Gastroesophageal sphincter (tissue), 3 donors: ENCODE measurements around the gene DHRS4L2.
"Not testable (repeated sequence)": the region's sequence is repeated elsewhere in the genome, so short reads cannot be mapped to it uniquely, and the experiment has no call there.

Experiments
- EP300 ChIP-seq: sonication (generic); formaldehyde crosslinking; IDR thresholded peaks from one replicate; pipeline ENCODE4 v1.6.1; 2017; ENCODE audit warnings: antibody characterized with exemption, mild to moderate bottlenecking
- POLR2AphosphoS5 ChIP-seq: sonication (generic); formaldehyde crosslinking; IDR thresholded peaks from one replicate; pipeline ENCODE4 v1.6.1; 2017; ENCODE audit warnings: antibody characterized with exemption
- TF ChIP-seq, protein P1 (sequence below), 4 experiments: fragments of 200-600 bp in 2 of 4; fragments of 450-650 bp in 2 of 4; sonication (generic) in 1 of 4; IDR thresholded peaks; one replicate each; pipeline ENCODE4 v1.5.1; 2017 to 2019; ENCODE audit warnings: antibody characterized with exemption in 4 of 4, mild to moderate bottlenecking in 2 of 4, moderate library complexity in 2 of 4

- TF ChIP-seq, protein P1, sequence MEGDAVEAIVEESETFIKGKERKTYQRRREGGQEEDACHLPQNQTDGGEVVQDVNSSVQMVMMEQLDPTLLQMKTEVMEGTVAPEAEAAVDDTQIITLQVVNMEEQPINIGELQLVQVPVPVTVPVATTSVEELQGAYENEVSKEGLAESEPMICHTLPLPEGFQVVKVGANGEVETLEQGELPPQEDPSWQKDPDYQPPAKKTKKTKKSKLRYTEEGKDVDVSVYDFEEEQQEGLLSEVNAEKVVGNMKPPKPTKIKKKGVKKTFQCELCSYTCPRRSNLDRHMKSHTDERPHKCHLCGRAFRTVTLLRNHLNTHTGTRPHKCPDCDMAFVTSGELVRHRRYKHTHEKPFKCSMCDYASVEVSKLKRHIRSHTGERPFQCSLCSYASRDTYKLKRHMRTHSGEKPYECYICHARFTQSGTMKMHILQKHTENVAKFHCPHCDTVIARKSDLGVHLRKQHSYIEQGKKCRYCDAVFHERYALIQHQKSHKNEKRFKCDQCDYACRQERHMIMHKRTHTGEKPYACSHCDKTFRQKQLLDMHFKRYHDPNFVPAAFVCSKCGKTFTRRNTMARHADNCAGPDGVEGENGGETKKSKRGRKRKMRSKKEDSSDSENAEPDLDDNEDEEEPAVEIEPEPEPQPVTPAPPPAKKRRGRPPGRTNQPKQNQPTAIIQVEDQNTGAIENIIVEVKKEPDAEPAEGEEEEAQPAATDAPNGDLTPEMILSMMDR (IDR thresholded peaks at IDR 0.05), result not testable (repeated sequence)
- TF ChIP-seq EP300, POLR2AphosphoS5: not testable (repeated sequence)
Observed at GRCh38 chr14:24024939-24025418, 36.2 kb downstream of the DHRS4L2 start.
